IMR-90 (cell line): Measurements from ENCODE around the gene NFKB1. TPM values are rescaled to one million over a fixed set of nuclear protein-coding genes. Genes with fewer than 3 reads are reported as not detected.

ENCODE experiments used
- ATAC-seq: fragments of 200-7000 bp; cut with Tn5 transposase; 2 replicates; pipeline ENCODE4 v1.9.1; 2020; ENCODE audit warnings: low read depth, mild to moderate bottlenecking, moderate library complexity
- BruUV-seq: library from RNA; stranded (reverse); fragments of 400-500 nt; replicated peaks from 2 replicates; lab custom pipeline; 2021; lab: Mats Ljungman, UMichigan
- CTCF ChIA-PET: fragments of 300-600 bp; formaldehyde crosslinking; extraction: SDS; loops from one replicate; lab custom pipeline; 2021; ENCODE audit warnings: antibody characterized with exemption; lab: Yijun Ruan, JAX
- POLR2A ChIA-PET: fragments of 300-600 bp; sonication (Branson Sonifier 250); formaldehyde crosslinking; loops from one replicate; lab custom pipeline; 2022; ENCODE audit warnings: antibody characterized with exemption; ENCODE audit not compliant: unreplicated experiment; lab: Charles Lee
- DNase-seq: peaks from one replicate; pipeline ENCODE4 v3.0.0; 2013
- H2AFZ ChIP-seq: replicated peaks from 2 replicates; pipeline ENCODE3; 2013; ENCODE audit warnings: low read length, mild to moderate bottlenecking; ENCODE audit not compliant: poor library complexity
- H2AK5ac ChIP-seq: 2 replicates; pipeline ENCODE4 v1.6.1; 2013; ENCODE audit warnings: low read depth, low read length, inconsistent platforms
- H2AK9ac ChIP-seq: replicated peaks from 2 replicates; pipeline ENCODE3; 2013; ENCODE audit warnings: mild to moderate bottlenecking, low read depth, low read length, moderate library complexity; ENCODE audit not compliant: poor library complexity
- H2BK120ac ChIP-seq: 2 replicates; pipeline ENCODE4 v1.6.1; 2013; ENCODE audit warnings: low read depth, low read length, inconsistent platforms
- H2BK15ac ChIP-seq: 3 replicates; pipeline ENCODE4 v1.6.1; 2013; ENCODE audit warnings: low read depth, low read length, inconsistent platforms
- H2BK20ac ChIP-seq: 2 replicates; pipeline ENCODE4 v1.6.1; 2013; ENCODE audit warnings: low read depth, mild to moderate bottlenecking, inconsistent platforms, low read length, moderate library complexity
- H2BK5ac ChIP-seq: 2 replicates; pipeline ENCODE4 v1.6.1; 2013; ENCODE audit warnings: mild to moderate bottlenecking, low read depth, low read length, inconsistent platforms; ENCODE audit not compliant: poor library complexity, severe bottlenecking
- H3K14ac ChIP-seq: replicated peaks from 2 replicates; pipeline ENCODE4 v1.6.1; 2013; ENCODE audit warnings: low read depth, low read length, inconsistent platforms
- H3K18ac ChIP-seq: 2 replicates; pipeline ENCODE4 v1.6.1; 2013; ENCODE audit warnings: low read depth, low read length, control low read depth
- H3K23ac ChIP-seq: 2 replicates; pipeline ENCODE4 v1.6.1; 2013; ENCODE audit warnings: low read depth, low read length, inconsistent platforms
- H3K27ac ChIP-seq: 2 replicates; pipeline ENCODE4 v1.5.1; 2013; ENCODE audit warnings: mild to moderate bottlenecking, control low read depth, low read length; ENCODE audit not compliant: insufficient read depth
- H3K27me3 ChIP-seq: 2 replicates; pipeline ENCODE4 v1.6.1; 2013; ENCODE audit warnings: low read length; ENCODE audit not compliant: control insufficient read depth, insufficient read depth
- H3K36me3 ChIP-seq: 2 replicates; pipeline ENCODE4 v1.6.1; 2013; ENCODE audit warnings: low read length, mixed read lengths; ENCODE audit not compliant: control insufficient read depth, insufficient read depth
- H3K4ac ChIP-seq: 2 replicates; pipeline ENCODE4 v1.6.1; 2013; ENCODE audit warnings: low read depth, low read length, inconsistent platforms
- H3K4me1 ChIP-seq: 2 replicates; pipeline ENCODE4 v1.6.1; 2013; ENCODE audit warnings: low read length, mixed read lengths; ENCODE audit not compliant: control insufficient read depth, insufficient read depth
- H3K4me2 ChIP-seq: 2 replicates; pipeline ENCODE4 v1.6.1; 2013; ENCODE audit warnings: low read depth, mild to moderate bottlenecking, control low read depth, low read length, moderate library complexity
- H3K4me3 ChIP-seq: 2 replicates; pipeline ENCODE4 v1.5.1; 2013; ENCODE audit warnings: low read depth, mild to moderate bottlenecking, control low read depth, low read length, moderate library complexity; ENCODE audit not compliant: insufficient read depth
- H3K56ac ChIP-seq: 2 replicates; pipeline ENCODE4 v1.6.1; 2013; ENCODE audit warnings: low read length, inconsistent platforms; ENCODE audit not compliant: insufficient read depth; ENCODE audit errors: extremely low read depth
- H3K79me1 ChIP-seq, 2 experiments: 2 replicates each; pipeline ENCODE4 v1.6.1; 2013; ENCODE audit warnings: low read length in 2 of 2, inconsistent platforms in 1 of 2, low read depth in 1 of 2
- H3K9ac ChIP-seq: 2 replicates; pipeline ENCODE4 v1.6.1; 2013; ENCODE audit warnings: low read depth, low read length, control low read depth
- H3K9me1 ChIP-seq: 2 replicates; pipeline ENCODE4 v1.6.1; 2013; ENCODE audit warnings: low read length, inconsistent platforms; ENCODE audit not compliant: insufficient read depth
- H3K9me3 ChIP-seq: 2 replicates; pipeline ENCODE4 v1.6.1; 2013; ENCODE audit warnings: low read length; ENCODE audit not compliant: control insufficient read depth, insufficient read depth
- H4K20me1 ChIP-seq: 2 replicates; pipeline ENCODE4 v1.6.1; 2013; ENCODE audit warnings: low read length, inconsistent platforms; ENCODE audit not compliant: insufficient read depth
- H4K5ac ChIP-seq: 2 replicates; pipeline ENCODE4 v1.6.1; 2013; ENCODE audit warnings: mild to moderate bottlenecking, low read depth, low read length, control low read depth
- H4K8ac ChIP-seq, 2 experiments: 2 replicates each; pipeline ENCODE4 v1.6.1; 2013; ENCODE audit warnings: low read depth in 2 of 2, low read length in 2 of 2, control low read depth in 1 of 2, inconsistent platforms in 1 of 2
- H4K91ac ChIP-seq: 2 replicates; pipeline ENCODE4 v1.6.1; 2013; ENCODE audit warnings: low read depth, low read length, inconsistent platforms; ENCODE audit not compliant: insufficient read depth
- BHLHE40 ChIP-seq: fragments of 150-350 bp; IDR thresholded peaks from 2 replicates; pipeline ENCODE4 v1.6.1; 2016; ENCODE audit warnings: mild to moderate bottlenecking, low read depth, low read length
- CEBPB ChIP-seq: IDR thresholded peaks from 2 replicates; pipeline ENCODE4 v1.6.1; 2012; ENCODE audit warnings: low read depth, low read length, improper control_type of control experiment
- FOS ChIP-seq: fragments of 150-350 bp; IDR thresholded peaks from 2 replicates; pipeline ENCODE4 v1.6.1; 2016; ENCODE audit warnings: low read depth, low read length
- MAZ ChIP-seq: IDR thresholded peaks from 2 replicates; pipeline ENCODE4 v1.6.1; 2012; ENCODE audit warnings: low read depth, mild to moderate bottlenecking, low read length, improper control_type of control experiment, moderate library complexity, borderline replicate concordance
- MXI1 ChIP-seq: IDR thresholded peaks from 2 replicates; pipeline ENCODE4 v1.6.1; 2012; ENCODE audit warnings: low read depth, mild to moderate bottlenecking, low read length, moderate library complexity, borderline replicate concordance
- NFE2L2 ChIP-seq: fragments of 150-350 bp; IDR thresholded peaks from 2 replicates; pipeline ENCODE4 v1.6.1; 2016; ENCODE audit warnings: low read depth, mild to moderate bottlenecking, low read length
- POLR2A ChIP-seq: IDR thresholded peaks from 2 replicates; pipeline ENCODE4 v1.6.1; 2012; ENCODE audit warnings: mild to moderate bottlenecking, low read depth, low read length
- RAD21 ChIP-seq: IDR thresholded peaks from 2 replicates; pipeline ENCODE4 v1.6.1; 2012; ENCODE audit warnings: low read length, improper control_type of control experiment
- RCOR1 ChIP-seq: IDR thresholded peaks from 2 replicates; pipeline ENCODE4 v1.6.1; 2012; ENCODE audit warnings: mild to moderate bottlenecking, low read length, improper control_type of control experiment; ENCODE audit not compliant: insufficient replicate concordance
- RFX5 ChIP-seq: IDR thresholded peaks from 2 replicates; pipeline ENCODE4 v1.8.0; 2012; ENCODE audit warnings: low read depth, mild to moderate bottlenecking, low read length, moderate library complexity
- SMC3 ChIP-seq: fragments of 150-350 bp; IDR thresholded peaks from 2 replicates; pipeline ENCODE4 v1.6.1; 2016; ENCODE audit warnings: low read depth, mild to moderate bottlenecking, antibody characterized with exemption, low read length, moderate library complexity
- USF2 ChIP-seq: fragments of 150-350 bp; IDR thresholded peaks from 2 replicates; pipeline ENCODE4 v1.6.1; 2017; ENCODE audit warnings: mild to moderate bottlenecking, antibody characterized with exemption, low read length, low read depth
- WGBS, 2 experiments: methylation state at CpG; one replicate each; pipeline versions ENCODE4 v1.1.5 to v1.1.7; 2013; ENCODE audit warnings: missing lambda C conversion rate in 2 of 2; ENCODE audit not compliant: insufficient read length in 1 of 2; ENCODE audit errors: extremely low coverage in 2 of 2; 5-methylcytosine and 5-hydroxymethylcytosine counted together
- dilution Hi-C: fragments of 300-500 bp; cut with HindIII; formaldehyde crosslinking; loops from one replicate; pipeline ENCODE4 v1.14.3; 2018; ENCODE audit warnings: low sequenced_read_pairs; ENCODE audit not compliant: unreplicated experiment
- in situ Hi-C: fragments of 300-500 bp; cut with MboI; formaldehyde crosslinking; loops from 3 replicates; pipeline ENCODE4 v1.14.3; 2019; ENCODE audit warnings: low sequenced_read_pairs, inconsistent platforms, mixed read lengths
- intact Hi-C: fragments of 100-400 bp; cut with micrococcal nuclease; formaldehyde crosslinking; loops from 2 replicates; pipeline ENCODE4 v1.10.0; 2022
- polyA plus RNA-seq, 3 experiments: library from polyadenylated mRNA; depleted of rRNA; stranded (reverse); fragments of >200 nt; gene quantifications; 2 replicates each; pipeline ENCODE4 v1.2.3, GENCODE V29; 2012; ENCODE audit warnings: low replicate concordance in 1 of 3
- total RNA-seq: library from RNA; depleted of rRNA; stranded (reverse); fragments of >200 nt; gene quantifications from 2 replicates; pipeline ENCODE4 v1.2.3, GENCODE V29; 2012
- TF ChIP-seq, protein P1 (sequence below): conservative IDR thresholded peaks from 2 replicates; pipeline ENCODE4 v1.5.1; 2012; ENCODE audit warnings: mild to moderate bottlenecking, low read depth, low read length, improper control_type of control experiment

The NFKB1 gene
- total and polyA plus RNA-seq, 2 of the 4 experiments (the other 2 are of a cell fraction) = 19.8 to 24.6 TPM

DNA sequence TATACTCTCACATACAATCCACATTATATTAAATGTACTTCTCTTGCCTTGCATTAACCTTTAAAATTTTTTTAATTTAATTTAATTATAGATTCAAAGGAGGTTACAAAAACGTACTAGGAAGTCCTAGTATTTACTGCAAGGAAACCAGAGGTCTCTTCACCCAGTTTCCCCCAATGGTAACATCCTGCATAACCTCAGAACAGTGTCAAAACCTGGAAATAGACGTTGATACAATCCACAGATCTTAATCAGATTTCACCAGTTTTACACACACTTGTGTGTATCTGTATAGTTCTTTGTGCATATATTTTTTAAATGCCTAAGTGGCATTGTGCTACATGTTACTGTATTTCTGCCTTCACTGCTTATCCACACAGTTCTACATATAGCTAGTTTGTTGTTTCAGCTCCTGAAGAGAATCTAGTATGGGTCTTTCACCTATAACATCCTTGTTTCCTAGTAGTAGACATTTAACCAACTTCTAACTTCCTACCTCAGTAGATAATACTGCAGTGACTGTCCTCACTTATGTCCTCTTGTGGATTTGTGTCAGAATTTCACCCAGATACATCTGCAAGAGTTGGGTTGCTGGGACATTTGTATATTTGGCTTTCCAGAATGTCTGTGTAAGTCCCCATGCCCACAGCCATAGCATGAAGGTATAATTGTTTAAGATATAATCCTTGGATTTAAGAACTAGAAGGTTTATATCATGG is 103.2 kb downstream of the NFKB1 start (continued):
- TF ChIP-seq RFX5 = no peak

DNA sequence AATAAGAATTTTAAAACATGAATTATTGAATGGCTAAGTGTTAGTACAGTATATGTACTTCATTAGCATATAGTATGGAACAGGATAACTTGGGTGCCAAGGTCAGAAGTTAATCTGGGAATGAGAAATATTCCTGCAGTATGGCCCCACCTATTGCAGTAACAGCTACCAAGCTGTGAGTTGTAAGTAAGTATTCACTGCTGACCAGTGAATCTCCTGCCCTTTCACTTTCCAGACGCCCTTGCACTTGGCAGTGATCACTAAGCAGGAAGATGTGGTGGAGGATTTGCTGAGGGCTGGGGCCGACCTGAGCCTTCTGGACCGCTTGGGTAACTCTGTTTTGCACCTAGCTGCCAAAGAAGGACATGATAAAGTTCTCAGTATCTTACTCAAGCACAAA is 105.1 kb downstream of the NFKB1 start:
- dilution Hi-C loops = loop anchor here (25.0 kb wide), 1 partner anchor 406 kb away; the partner anchor contains the start of gene SLC9B1
- no peak overlapping the region for H3K23ac ChIP-seq
- WGBS, 2 experiments = no CpG with 5 or more reads among the region's 3 CpGs

More for the DNA sequence above, 105.1 kb downstream of the NFKB1 start:
- POLR2A ChIA-PET = no interaction called here
- TF ChIP-seq MXI1 (no peak), NFE2L2 (no peak), MAZ (no peak), CEBPB (no peak), USF2 (no peak), RCOR1 (no peak), POLR2A (no peak), RAD21 (no peak), FOS (no peak), RFX5 (no peak), SMC3 (no peak), BHLHE40 (no peak)
- TF ChIP-seq, protein P1, sequence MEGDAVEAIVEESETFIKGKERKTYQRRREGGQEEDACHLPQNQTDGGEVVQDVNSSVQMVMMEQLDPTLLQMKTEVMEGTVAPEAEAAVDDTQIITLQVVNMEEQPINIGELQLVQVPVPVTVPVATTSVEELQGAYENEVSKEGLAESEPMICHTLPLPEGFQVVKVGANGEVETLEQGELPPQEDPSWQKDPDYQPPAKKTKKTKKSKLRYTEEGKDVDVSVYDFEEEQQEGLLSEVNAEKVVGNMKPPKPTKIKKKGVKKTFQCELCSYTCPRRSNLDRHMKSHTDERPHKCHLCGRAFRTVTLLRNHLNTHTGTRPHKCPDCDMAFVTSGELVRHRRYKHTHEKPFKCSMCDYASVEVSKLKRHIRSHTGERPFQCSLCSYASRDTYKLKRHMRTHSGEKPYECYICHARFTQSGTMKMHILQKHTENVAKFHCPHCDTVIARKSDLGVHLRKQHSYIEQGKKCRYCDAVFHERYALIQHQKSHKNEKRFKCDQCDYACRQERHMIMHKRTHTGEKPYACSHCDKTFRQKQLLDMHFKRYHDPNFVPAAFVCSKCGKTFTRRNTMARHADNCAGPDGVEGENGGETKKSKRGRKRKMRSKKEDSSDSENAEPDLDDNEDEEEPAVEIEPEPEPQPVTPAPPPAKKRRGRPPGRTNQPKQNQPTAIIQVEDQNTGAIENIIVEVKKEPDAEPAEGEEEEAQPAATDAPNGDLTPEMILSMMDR = no peak
- H3K56ac ChIP-seq = no peak overlapping the region
- H2BK5ac ChIP-seq = no peak overlapping the region
- H2BK120ac ChIP-seq = no peak overlapping the region
- H3K4me2 ChIP-seq = no peak overlapping the region
- intact Hi-C loops = no loop called here
- peaks cover 12% of the 10 kb centered on the region for H3K9me1 ChIP-seq
- BruUV-seq = no TSS peak
- no peaks in the 10 kb centered on the region for H3K79me1 ChIP-seq
- H3K9ac ChIP-seq = no peak overlapping the region
- H3K27ac ChIP-seq = no peak overlapping the region
- CTCF ChIA-PET = interaction anchor here (0.6 kb wide), 1 partner anchor 86 kb away, joined by 4 read pairs; no protein-coding TSS in a partner anchor
- H3K4ac ChIP-seq = no peak overlapping the region
- H3K18ac ChIP-seq = no peak overlapping the region
- H3K4me1 ChIP-seq = no peaks in the 10 kb centered on the region; the same call in 1 of the 2 replicates
- H3K14ac ChIP-seq = 0 out of 2 replicates have a peak overlapping the region, but pooled peaks have one; percentile 3
- ATAC-seq (no peak), DNase-seq (no peak)
- no peak overlapping the region for H2AK5ac ChIP-seq
- no peak overlapping the region for H4K8ac ChIP-seq
- H2BK20ac ChIP-seq = no peak overlapping the region
- no peak overlapping the region for H2BK15ac ChIP-seq
- H2AK9ac ChIP-seq = no peak overlapping the region
- no peak overlapping the region for H2AFZ ChIP-seq
- H4K5ac ChIP-seq = no peak overlapping the region
- in situ Hi-C loops = loop anchor here (10.0 kb wide), 1 partner anchor 161 kb away; no protein-coding TSS in a partner anchor
- no peaks in the 10 kb centered on the region for H4K20me1 ChIP-seq
- H4K91ac ChIP-seq = no peak overlapping the region
- H3K36me3 ChIP-seq = peaks cover 26% of the 10 kb centered on the region
- no peak overlapping the region for H3K4me3 ChIP-seq
- H3K27me3 ChIP-seq = no peaks in the 10 kb centered on the region
- H3K9me3 ChIP-seq = no peaks in the 10 kb centered on the region
